NCI-H2196 (cell line): ENCODE data around the gene ALK.

ENCODE experiments used
- DNase-seq: peaks from one replicate; lab custom pipeline; 2025; ENCODE audit not compliant: unreplicated experiment; lab: John Stamatoyannopoulos, UW

Gene ALK

DNA sequence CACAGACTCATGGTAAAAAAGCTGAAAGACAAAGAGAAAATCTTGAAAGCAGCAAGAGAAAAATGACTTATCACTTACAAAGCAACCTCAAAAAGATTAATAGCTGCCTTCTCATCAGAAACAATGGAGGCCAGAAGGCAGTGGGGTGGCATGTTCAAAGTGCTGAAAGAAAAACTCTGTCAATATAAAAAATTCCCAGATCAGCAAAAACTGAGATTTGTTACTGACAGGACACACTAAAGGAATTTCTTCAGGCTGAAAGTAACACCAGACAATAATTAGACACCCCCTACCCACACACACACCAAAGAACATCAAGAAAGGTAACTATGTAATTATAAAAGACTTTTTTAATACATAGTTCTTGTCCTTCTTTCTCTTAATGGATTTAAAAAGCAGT is 495.0 kb downstream of the ALK start:
- no peak for DNase-seq

DNA sequence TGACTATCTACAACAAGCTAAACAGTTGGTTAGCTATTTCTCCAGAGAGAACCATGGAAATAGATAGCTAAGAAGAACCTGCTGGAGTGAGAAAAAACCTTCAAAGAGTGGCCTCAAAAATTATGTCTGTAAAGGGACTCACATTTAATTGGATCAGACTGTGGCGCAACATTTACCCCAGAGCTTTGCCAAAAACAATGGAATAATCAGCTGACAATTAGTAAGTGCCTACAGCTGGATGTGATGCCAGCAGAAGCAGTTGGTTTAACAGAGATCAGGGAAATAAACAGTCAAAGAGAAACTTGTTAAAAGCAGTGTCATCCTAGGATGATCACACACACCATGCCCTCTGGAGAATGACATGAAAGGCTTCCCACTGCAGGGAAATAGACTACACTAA is 495.5 kb downstream of the ALK start:
- DNase-seq = no peak

DNA sequence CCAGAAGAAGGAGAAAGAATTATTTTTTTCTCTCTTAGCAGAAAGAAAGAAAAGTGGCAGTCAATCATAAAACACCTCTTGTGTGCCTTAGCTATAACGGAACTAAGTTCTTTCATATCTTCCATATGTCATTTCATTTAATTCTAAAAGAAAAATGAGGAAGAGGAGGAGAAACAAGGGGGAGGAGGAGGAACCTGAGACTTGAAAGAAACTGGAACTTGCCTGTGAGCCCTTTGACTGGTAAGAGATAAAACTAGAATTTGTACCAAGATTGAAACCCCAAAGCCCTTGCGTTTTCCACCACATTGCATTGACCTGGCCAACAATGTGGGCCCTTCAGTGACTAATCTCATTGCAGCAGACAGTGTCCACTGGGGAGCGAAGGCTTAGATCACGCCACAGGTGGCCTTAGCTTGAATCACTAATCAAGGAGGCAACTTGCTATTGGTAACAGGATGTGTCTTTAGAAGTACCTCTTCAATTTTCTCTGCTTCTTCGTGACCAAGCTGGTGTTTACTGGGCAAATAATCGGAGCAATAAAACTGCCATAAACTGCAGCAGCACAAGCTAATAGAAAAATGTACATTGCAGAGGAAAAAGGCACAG is 498.2 kb downstream of the ALK start:
- no peak for DNase-seq

DNA sequence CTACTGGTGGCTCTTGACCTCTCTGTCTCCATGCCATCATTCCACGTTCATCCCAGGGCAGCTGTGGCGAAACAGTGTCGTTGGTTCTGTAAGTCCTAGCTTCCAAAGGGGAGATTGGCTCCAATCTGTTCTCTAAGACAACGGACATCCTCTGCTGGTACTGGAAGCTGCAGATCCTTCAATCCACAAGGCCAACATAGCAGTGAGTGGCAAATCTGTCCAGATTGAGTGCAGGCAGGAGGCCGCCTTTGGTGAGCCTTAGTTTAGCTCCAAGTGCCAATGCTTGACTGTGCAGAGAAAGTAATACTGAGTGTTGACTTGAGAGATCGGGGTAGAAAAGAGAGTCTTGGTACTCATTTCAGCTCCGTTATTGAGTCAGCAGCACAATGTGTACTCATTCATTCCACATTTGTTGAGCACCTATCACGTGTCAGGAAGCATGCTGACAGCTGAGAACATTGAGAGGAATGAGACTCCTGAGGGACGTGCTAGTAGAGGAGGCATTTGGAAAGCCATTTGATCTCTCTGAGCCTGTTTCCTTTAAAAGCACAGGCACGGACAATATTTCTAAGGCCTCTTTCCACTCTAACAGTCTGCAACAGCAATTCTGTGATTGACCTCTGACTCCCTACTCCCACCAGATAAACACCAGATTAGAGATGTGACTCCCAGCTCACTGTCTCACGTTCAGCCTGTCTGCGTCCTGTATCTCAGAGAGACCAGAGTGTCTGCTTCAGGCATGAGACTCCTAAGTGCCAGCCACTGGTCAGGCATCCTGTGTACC is 500.2 kb downstream of the ALK start:
- no peak for DNase-seq

DNA sequence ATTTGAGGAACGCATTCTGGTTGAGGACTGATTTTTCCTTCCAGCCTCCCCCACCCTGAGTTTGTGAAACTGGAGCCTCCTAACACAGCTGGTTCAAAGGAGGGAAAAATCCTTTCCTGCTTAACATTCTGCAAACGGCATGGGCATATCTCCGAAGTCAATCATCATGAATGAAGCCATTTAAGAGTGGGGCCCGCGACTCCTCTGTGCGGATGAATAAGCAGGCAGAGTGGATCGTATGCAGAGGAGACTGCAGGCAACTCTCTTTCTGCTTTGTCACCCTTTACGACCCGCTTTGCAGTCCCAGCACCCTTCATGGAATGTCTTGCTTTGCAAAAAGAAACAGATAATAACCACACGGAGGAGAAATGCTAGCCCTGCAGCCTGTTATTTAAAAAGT is 500.9 kb downstream of the ALK start:
- DNase-seq = no peak

DNA sequence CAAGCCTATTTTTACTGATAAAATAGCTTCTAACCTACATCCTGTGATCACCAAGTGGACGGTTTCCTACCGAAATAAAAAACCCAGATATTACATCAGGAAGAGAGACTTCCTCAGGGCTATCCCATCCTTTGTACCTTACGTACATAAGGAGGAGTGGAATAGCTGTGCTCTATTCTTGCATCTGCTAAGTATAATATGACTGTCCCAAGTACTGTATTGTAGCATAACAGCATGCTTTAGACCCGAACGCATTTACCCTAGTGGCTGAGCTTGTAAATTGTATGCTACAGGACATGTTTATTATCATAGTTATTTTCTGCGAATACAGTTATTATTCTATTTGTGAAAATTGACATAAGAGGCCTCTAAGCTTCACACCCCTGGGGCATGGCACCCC is 503.8 kb downstream of the ALK start:
- DNase-seq = no peak

DNA sequence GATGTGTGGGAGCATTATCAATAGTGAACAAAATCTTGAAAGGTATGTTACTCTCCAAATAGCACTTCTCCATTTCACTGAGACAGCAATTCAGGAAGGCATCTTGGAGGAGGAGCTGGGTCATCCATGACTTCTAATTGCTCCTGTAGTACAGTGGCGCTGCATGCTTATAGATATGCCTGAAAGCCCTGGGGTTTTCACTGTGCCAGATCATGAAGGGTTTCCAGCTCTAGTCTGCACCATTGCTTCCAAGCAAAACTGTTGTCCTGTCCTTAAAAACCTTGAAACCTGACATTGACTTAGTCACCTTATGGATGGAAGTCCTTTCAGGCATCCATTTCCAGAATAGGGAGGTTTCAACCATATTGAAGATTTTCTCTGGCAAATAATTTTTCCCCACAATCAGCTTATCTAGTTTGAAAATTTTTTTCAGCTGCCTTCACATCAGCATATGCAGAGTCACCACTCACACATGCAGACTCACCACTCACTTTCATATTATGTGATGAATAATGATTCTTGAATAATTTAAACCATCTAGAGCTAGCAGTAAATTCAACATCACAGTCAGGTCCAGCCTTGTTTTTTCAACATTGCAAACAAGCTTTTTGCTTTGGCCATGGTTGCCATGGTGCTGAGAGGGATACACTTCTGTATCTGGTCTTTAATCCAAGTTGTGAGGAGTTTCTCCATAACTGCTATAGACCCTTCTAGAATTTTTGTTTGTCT is 509.0 kb downstream of the ALK start:
- DNase-seq = no peak

DNA sequence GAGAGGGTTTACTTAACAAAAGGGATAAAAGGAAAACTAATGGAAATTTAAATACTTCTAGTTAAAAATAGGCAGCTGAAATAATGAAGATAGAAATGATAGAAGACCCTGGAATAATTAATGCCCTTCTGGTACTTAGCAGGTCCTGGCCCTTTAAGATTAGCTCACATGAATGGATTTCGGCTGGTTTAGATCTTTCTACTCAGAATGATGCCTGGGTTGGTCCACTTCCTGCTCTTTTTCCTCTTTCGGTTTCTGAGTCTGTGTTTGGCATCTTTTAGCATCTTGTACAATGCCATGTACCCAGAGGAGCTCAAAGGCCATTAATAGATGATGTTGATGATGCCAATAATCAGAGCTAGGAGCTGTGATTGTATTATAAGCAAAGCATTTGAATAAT is 515.7 kb downstream of the ALK start:
- DNase-seq = no peak

DNA sequence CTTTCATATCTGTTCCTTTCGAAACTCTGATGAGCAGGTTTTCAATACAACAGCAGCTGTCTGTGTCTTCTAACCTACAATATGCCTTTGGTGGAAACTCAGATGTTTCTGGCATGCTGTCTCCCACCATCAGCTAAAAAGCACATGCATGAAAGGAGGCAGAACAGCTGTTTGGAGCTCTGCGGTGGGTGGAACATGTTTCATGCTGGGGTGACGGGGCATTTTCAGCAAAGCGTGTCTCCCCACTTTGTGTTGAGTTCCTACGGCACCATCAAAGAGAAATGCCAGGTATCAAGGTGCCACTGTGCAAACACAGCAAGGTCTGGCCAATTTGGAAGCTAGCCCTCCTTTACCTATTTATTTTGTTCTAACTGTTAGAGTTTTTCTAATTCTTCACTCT is 516.1 kb downstream of the ALK start:
- no peak for DNase-seq

DNA sequence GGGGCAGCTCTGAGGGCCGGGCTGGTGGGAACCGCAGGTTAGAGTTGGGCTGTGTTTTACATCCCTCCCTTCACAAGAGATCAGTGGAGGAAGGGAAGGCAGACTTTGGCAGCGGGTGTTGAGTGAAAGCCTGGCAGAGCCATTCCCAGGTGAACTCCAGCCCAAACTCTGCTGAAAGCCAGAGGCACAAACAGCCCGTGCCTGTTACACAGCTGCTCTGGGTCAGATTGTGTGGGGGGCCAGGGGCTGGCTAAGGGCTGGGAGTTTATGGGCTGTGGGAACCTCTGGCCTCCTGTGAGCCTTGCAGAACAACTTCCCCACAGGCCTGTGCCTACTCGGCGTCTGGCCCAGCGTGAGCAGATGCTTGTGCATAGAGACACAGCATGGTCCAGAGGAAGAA is 519.4 kb downstream of the ALK start:
- DNase-seq = no peak

DNA sequence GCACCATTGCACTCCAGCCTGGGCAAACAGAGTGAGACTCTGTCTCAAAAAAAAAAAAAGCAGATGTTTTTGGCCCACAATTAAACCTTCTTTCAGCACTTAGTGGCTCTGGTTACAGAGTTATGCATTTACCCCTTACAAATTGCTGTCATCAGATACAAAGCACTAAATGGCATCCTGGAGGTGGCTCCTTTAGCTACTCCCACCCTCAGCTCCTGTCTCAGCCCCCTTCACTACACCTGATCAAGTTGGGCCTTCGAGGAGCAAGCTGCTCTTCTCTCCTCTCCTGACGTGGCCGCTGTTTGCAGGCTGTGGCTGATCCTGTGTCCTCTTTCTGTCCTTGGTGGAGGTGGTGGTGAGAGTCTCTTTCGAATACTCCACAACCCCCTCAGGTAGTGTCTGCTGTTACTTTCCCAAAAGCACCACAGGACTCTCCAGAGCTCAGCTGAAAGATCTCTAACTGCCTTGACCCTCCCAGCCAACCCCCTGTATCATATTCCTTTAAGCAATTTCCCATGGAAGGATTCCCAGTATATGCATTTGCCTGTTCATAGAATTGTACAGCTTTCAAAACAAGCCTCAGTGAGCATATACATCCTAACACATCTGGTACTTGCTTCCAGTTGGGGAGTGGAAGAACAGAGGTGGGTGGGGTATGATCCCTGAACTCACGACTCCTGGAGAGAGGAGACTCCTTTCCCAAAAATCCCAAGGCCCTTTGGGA is 520.3 kb downstream of the ALK start:
- no peak for DNase-seq

DNA sequence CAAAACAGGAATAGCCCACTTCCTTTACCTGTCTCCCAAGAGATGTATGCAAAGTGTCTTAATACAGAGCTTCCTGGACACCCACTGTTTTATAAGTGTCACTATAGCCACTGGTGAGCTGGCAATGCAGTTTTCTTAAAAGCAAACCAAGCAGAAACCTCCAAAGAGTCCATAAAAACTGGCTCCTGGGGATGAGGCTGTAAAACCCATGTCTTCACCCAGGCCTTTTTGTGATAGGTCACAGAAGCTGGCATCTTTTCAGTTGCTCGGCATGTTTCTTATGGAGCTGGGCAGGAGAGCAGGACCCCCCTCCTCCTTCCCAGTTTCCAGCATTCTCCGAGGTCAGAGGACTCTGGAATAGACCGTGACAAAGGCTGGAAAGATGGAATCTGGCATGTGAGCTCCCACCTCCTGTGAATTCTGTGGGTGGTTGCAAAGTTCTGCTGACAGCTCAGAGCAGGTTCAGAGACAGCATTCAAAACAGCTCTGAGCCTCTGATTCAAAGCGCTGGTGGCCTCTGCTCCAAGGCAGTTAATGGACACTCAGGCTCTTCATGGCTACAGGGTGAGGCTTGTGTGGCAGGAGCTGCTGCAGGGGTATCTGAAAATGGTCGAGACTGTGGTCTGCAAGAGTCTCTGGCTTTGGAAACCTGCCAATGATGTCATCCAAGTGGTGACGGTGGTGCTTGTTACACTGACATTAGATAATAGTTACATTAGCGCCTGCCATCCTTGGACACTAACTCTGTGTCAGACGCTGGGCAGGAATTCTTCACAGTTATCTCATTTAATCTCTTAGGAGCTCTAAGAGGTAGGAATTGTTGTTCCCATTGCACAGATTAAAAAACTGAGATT is 522.8 kb downstream of the ALK start:
- no peak for DNase-seq

DNA sequence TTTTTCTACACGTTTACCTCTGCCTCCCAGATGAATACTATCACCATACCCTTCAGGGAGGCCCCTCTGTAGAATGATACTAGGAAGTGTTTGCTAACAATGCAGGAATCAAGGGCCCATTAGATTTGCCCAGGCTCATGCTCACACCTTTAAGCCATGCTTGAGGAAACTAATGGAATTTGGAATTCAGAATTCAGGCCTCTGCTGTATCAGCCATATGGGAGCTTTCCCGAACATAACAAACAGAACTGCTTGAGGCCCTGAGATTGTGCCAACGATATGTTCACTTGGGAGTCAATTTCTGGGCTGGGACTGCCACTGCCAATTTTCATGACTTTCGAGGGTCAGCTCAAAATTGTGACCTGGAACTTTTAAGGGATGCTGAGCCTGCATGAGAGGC is 523.7 kb downstream of the ALK start:
- no peak for DNase-seq

DNA sequence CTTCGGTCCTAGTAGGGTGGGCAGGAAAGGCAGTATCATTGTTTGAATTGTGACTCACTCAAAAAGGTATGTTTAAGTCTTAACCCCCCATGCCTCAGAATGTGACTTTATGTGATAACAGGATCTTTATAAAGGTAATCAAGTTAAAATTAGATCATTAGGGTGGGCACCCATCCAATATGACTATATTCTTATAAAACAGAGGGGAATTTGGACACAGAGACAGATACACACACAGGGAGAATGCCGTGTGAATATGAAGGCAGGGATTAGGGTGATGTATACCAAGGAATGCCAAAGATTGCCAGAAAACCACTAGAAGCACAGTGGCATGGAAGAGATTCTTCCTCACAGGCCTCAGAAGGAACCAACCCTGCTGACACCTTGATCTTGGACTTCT is 524.3 kb downstream of the ALK start:
- no peak for DNase-seq

DNA sequence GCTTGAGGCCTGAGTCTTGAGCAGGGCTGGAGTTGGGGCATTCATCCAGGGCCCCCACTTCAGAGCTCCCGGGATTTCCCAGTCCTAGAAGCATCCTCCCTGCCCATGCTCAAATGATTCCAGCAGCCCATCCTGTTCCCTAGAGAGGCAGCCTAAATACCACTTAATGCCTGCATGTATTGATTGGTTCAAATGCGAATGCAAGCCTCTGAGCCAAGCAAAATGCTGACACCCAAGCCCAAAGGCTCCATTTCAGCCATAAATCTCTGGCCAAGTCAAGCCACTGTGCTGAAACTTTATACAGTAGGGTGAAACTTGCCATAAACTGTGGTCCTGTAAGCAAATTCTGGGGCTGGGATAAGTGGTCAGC is 526.4 kb downstream of the ALK start:
- DNase-seq = no peak

DNA sequence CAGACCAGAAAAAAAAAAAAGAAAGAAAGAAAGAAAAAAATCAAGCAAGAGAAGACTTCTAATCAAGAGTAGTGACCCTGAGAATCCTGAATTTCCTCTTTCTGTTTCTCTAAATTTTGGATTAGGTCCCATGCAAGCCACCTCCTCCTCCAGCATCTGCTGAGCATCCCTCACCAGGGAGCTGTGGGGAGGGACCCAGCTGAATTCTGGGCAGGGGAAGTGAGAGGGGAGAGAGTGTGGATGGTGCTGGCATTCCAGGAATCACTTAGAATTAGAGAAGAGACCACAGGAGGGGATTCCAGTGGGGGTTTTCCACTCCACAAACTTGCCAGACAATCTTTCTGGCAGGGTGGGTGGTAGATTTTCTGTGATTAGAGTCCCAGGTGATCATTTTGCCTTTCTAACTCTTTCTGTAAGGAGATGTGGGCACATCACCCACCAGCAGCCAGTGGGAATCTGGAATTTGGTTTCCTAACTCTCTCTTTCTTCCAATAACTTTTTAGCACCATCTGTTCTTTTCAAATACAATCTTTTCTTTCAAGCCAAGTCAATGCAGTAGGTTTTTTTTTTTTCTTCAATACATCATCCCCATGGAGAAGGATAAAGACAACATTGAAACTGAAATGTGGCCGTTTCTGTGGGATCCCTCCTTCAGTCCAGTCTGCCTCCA is 526.9 kb downstream of the ALK start:
- no peak for DNase-seq

DNA sequence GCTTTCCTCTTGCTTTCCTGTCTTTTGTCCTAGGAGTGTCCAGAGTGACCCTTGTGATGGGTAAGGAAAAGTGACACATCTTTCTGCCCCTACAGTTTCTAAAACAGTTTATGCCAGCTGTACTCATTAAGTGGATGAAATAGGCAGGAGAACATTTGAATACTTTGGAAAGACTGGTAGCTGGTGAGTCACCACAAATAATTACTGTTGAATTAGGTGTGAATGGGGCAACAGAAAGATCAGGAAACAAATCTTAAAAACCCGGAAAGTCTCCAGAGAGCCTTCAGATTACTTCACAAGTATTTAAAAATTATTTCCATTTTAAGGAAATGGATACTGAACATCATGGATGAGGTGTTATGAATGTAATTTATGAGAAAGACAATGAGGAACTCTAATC is 527.7 kb downstream of the ALK start:
- no peak for DNase-seq

DNA sequence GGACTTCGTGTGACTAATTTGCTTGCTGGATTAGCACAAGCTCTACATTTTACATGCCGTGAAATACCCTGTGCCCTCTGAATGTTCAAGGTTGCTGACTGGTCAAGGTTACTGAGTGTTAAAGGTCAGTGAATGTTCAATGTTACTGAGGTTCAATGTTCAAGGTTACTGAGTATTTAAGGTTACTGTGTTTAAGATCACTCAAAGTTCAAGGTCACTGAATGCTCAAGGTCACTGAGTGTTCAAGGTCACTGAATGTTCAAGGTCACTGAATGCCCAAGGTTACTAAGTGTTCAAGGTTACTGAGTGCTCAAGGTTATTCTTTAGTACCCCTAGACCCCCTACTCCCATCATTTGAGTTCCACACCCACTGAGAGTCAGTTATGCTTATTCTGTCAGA is 528.6 kb downstream of the ALK start:
- DNase-seq = no peak

DNA sequence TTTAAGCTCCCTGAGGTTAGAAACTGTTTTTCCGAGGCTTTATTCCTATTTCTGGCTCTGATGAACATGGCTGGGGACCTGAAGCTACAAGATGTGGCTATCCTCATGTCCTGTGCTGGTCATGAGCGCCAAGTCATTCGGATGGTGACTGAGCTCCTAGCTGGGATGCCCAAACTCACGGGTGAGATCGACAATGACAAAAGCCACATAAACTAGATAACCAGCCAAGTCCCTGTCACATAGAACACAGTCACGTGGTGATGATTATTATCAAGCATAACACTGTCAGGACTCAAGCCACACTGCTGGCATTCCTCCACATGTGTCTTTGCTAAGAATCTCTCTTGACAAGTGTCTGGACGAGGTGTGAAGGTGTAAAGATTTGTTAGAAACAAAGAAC is 531.2 kb downstream of the ALK start:
- no peak for DNase-seq

DNA sequence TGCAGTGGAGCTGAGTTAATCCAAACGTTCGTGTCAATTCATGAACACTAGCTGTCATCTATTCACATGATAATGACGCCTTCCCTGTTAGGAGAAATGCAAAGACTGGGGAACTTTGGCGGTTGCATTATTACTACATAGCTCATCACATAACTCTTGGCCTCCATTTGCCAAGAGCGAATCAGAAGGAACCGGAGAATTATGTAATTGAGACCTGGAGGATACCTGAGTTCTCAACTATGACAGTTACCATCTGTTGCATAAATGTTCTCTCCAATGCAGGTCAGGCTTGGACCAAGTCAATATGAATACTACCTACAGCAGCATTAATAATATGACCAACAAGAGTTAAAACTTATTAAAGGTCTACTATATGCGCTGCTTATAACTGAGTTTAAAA is 531.7 kb downstream of the ALK start:
- no peak for DNase-seq
